Activated naive CD4-positive, alpha-beta T cell treated with Interleukin-2 at 50 U/mL for 16 hours (primary cell): ENCODE results near the gene PEX10.

ENCODE experiments used
- DNase-seq: peaks from one replicate; pipeline ENCODE4 v3.0.0-alpha.2; 2020

PEX10 gene

DNA sequence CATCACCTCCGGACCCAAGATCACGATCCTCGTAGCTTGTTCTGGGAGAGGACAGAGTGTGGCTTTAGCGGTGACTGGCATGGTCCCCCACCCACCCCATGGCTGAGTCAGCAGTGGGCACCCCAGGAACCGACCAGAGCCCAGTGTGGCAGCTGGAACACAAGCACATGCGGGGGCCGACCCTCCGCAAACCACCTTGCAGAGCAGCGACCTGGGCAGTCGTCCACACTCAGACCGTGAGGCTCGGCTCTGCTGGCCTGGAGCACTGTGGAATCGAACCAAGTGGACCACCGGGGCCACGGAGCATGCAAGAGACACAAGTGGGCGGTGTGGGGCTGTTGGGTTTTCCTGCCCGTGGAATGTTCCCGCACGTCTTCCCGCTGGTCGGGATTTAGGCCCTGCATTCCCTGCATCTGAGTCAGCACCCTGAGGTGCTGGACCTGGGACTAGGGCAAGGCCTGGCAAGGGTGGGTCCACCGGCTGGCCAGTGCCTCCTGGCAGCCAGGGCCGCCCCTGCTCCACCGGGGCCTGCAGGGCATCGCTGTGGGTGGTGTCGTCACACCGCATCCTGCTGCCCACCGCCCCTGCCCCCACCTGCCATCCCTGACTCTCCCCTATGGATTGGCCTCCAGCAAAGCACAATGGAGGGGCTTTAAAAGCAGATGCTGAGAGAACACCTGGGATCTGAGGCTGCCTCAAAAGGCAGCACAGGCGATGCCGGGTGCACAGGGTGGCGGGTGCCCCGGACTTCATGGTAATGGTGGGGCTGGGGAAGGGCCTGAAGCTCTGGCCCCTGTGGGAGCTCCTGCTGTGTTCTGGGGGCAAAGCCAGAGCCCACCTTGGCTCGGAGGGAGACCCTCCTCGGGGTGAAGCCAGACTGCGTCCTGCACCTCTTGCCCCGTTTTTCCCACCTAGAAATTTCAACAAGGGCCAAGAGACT lies 39.5 kb downstream of the PEX10 start:
- no peak for DNase-seq

GRCh38 chr1:2368053-2368744 lies 44.2 kb downstream of the PEX10 start:
- DNase-seq: no peak

DNA sequence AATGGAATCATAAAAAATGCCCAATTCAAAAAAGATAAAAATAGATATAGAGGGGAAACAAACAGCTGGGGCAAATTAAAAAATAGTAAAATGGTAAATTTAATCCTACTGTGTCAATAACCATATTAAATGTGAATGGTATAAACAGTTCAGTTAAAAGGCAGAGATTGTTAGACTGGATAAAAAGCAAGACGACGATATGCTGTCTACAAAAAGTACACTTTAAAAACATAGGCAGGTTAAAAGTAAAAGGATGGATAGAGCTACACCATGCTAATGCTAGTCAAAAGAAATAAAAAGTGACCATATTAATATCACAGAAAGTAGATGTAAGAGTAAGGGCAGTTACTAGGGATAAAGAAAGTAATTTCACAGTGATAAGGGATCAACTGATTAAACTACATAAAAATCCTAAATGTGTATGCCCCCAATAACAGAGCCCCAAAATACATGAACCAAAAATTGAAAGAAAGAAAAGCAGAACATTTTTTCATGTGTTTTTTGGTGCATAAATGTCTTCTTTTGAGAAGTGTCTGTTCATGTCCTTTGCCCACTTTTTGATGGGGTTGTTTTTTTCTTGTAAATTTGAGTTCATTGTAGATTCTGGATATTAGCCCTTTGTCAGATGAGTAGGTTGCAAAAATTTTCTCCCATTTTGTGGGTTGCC lies 48.4 kb downstream of the PEX10 start:
- no peak for DNase-seq

DNA sequence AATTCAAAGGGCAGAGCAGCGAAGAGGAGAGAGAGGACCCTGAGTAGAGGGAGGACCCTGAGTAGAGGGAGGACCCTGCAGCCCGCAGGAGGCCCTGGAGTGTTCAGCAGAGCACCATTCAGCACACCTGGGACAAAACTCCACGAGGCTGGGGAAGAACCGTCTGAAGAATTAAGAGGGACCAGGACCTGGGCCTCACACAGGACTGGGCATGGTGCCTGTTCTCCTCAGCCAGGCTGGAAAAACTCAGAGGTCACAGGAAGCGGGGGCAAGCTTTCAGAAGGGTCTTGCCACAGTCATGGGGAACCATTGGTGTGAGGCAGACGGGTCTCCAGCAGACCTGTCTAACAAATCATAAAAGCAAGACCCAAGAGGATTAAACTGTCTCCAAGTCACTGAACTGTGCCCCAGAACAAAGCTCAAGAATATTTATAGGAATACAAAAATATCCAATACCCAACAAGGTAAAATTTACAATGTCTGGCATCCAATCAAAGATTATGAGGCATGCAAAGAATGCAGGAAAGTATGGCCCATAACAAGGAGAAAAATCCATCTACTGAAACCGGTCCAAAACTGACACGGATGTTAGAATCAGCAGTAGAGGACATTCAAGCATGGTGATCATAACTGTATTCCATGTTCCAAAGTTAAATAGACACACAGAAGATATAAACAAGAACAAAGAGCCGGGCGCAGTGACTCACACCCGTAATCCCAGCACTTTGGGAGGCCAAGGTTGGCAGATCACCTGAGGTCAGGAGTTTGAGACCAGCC lies 51.6 kb downstream of the PEX10 start:
- no peak for DNase-seq

GRCh38 chr1:2358651-2359640 lies 53.4 kb downstream of the PEX10 start:
- no peak for DNase-seq

DNA sequence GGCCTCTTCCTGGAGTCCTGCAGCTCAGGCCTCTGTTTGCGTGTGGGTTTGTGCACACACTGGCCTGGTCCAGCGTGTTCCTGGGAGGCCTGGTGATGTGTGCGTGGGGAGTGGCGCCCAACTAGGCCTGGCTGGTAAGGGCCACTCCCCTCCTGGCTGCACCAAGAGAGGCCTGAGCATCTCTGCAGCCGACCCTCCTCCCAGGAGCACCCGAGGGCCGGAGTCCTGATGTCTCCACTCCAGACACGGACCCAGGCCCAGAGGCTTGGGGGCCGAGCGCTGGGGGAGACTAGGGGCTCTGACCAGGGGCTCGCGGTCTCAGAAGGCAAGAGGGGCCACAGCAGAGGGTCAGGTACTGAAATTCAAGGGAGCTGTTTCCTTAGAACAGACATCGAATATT lies 54.3 kb downstream of the PEX10 start:
- no peak for DNase-seq

- no peak for DNase-seq
These were observed 55.2 kb downstream of the PEX10 start for GRCh38 chr1:2356911-2357845.

DNA sequence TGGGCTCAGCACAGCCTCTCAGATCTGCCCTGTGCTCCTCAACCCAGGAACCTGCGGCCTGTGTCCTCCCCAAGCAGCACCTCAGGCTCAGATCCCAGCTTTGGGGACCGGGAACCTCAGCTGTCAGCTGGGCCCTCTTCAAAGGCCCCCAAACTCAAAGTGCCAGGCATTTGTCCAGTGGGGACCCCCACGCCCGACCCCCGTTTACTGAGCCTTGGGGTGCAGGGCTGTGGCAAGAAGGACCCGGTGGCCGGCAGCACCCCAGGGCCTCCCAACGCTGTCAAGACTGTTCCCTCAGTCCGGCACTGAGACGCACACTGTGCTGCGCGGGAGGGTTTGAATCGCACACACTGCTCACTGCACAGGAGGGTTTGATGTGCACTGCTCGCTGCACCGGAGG lies 56.0 kb downstream of the PEX10 start:
- no peak for DNase-seq

DNA sequence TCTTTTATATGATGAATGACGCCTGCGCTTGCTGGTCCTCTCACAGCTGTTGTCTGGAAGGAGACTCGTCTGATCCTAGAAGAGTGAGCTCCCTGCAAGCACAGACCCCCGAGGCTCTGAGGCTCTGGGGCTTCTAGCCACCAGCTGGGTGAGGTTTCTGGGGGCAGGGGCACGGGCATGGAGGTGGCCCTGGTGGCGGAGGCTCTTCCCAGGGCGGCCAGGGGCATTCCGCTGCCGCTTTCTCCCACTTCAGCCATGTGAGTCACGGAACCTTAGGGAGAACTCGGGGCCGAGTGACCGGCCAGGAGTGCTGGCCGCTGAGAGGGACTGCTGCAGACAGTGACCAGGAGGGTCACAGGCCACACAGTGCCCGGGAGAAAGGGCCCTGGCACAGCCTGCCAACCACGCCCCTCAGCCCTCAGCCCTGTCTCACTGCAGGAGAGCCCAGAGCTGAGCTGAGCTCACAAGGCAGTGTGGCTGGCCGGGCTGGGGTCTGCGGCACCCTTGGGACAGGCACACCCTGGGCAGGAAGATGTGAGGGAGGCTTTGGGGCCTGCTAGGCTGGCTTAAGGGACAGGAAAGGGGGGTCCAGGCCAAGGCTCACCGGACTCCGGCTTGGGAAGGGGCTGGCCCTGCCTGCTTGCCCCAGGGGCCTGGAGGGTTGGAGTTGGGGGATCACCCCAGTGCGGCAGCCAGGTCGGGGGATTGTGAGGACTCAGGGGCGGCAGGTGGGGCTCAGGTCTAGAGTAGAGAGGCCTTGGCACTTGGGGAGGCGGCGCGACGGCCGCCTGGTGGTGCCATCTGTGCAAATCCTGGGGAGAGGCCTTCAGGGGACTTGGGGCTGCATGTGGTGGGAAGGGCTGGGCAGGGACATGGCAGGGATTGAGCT lies 56.7 kb downstream of the PEX10 start:
- no peak for DNase-seq

GRCh38 chr1:2354511-2355372 lies 57.6 kb downstream of the PEX10 start:
- no peak for DNase-seq
